KOPT-K1 (cell line): ENCODE results near the gene MYOG.

Experiments
- H3K27ac ChIP-seq: fragments of 200-600 bp; sonication (generic); 2 replicates; pipeline ENCODE4 v1.5.1; 2016; ENCODE audit warnings: antibody characterized with exemption, mild to moderate bottlenecking, low read depth, low read length; ENCODE audit not compliant: poor library complexity, severe bottlenecking
- H3K36me3 ChIP-seq: fragments of 200-600 bp; sonication (generic); 2 replicates; pipeline ENCODE4 v1.5.1; 2017; ENCODE audit warnings: antibody characterized with exemption, mild to moderate bottlenecking, low read length, moderate library complexity; ENCODE audit not compliant: insufficient read depth
- H3K9me3 ChIP-seq: fragments of 200-600 bp; sonication (generic); 2 replicates; pipeline ENCODE4 v1.5.1; 2017; ENCODE audit warnings: antibody characterized with exemption, low read length, mild to moderate bottlenecking; ENCODE audit not compliant: insufficient read depth, poor library complexity, severe bottlenecking

The MYOG gene

DNA sequence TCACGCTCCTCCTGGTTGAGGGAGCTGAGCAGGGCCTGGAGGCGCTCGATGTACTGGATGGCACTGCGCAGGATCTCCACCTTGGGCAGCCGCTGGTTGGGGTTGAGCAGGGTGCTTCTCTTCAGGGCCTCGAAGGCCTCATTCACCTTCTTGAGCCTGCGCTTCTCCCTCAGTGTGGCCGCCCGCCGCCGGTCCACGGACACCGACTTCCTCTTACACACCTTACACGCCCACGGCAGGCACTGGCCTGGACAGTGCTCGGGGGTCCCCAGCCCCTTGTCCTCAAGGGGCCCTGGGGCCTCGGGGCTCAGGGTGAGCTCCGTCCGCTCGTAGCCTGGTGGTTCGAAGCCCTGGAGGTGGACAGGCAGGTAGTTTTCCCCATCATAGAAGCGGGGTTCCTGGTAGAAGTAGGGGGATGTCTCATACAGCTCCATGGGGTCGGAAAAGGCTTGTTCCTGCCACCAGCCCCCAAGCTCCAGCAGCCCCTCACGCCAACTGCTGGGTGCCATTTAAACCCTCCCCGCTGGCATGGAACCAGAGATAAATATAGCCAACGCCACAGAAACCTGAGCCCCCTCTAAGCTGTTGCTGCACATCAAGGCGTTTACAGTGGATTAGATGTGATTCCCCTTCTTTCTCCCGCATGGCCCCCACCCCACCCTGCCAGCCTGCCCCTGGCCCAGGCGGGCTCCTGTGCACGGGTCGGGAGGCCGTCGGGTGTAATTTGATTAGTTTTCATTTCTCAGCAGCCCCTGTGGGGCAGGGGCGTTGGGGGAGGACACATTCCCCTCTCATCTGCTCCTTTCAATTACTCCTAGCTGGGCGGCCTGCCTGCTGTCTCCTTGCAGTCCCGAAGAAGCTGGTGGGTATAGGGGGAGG is at the start of gene MYOG:
Gene MYOG (minus strand): TSS at position 485 of the 879 bp plus-strand sequence. CDS start 51 bp downstream, at position 434.
- Histone ChIP-seq H3K27ac (no peak within 1 kb of the TSS), H3K36me3 (no peaks in the 10 kb centered on the region), H3K9me3 (no peaks in the 10 kb centered on the region)

DNA sequence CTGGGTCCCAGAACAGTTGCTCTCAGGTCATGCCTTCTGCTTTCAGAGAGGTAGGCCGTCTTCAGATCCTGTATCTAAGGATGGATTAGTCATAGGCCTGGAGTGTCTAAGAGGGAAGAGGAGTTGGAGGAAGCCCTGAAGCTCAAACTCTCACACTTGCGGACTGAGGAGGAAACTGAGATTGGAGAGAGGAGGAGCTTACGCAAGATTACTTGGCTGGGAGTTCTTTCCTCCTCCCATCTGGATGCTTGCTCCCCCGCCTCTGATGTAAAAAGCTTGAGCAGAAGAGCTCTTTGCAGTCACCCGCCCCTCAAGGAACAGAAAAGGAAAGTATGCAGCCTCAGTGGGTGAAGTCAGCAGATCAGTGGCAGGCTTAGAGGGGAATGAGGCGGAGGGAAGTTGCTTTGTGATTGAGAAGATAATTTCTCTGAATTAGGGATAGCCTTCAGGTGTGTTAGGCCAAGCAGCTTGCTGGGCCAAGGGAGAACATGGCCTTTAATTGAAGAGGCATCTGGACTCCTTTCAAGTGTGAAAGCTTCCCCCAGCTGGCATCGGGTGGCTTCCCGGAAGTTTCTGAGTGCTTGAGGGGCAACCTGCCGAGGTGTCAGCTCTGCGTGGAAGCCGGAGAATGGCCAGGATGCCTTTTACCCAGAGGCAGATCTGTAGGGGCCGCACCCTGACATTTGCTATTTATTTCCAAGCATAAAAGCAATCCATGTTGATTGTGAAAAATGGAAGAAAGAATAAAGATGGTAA is 48.3 kb upstream of the MYOG start:
- H3K9me3 ChIP-seq, result no peaks in the 10 kb centered on the region
- no peaks in the 10 kb centered on the region for H3K36me3 ChIP-seq
- H3K27ac ChIP-seq, result no peak overlapping the region

DNA sequence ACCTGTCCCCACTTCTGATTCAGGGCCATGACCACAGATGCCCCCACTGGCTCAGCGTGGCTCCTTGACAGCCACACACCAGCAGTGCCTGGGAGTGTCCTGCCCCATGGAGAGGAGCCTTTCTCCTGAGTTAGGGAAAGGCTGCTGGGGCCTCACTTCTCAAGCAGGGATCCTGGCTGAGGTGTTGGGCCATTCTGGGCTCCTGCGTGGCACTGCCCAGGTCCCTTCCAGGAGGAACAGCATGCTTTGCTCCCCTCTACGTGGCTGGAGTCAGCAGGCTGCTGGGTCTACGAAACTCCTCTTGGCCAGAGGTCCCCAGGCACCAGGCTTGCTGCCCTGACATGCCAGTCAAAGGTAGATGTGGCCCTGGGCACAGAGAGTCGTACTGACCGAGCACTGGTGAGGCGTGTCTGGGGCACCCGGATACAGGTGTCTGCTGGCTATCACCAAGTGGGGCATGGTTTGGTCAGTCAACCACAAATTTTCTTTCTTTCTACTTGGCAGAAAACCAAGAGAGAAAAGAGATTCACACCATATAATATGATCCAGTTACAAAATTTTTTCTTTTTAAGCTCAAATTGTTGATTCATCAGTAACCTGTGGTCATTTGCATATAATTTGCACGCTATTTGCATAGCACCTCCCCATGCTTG is 45.9 kb upstream of the MYOG start:
- Histone ChIP-seq H3K36me3 (no peaks in the 10 kb centered on the region), H3K27ac (no peak overlapping the region), H3K9me3 (no peaks in the 10 kb centered on the region)

DNA sequence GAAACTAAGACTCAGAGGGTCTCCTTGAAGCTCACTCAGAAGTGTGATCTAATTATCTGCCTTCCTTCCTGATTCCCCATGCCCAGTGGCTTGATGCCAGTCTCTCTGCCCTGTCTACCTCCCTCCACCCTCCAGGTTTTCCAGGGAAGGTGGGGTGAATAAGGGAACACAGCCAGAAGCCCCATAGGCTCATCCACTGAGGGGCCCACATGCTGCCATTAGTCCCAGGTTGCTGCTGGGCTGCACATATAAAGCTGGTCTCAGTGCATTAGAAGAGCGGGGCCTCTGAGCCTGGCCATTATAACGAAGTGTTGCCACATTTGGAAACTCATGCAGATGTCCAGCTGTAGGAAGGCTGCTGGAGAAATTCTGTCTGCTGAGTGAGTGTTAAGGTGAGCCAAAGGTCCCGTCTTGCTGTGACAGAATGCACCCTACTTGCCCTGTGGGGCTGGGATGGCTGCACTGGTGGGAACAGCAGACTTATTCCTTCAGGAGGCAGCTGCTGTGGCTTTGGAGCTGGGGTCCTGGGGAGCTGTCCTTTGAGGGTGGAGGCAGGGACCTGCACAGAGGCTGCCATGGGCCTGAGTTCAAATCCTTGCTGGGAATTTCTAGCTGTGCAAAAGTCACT is 44.7 kb upstream of the MYOG start:
- H3K36me3 ChIP-seq, result no peaks in the 10 kb centered on the region
- H3K9me3 ChIP-seq, result no peaks in the 10 kb centered on the region
- H3K27ac ChIP-seq, result no peak overlapping the region

DNA sequence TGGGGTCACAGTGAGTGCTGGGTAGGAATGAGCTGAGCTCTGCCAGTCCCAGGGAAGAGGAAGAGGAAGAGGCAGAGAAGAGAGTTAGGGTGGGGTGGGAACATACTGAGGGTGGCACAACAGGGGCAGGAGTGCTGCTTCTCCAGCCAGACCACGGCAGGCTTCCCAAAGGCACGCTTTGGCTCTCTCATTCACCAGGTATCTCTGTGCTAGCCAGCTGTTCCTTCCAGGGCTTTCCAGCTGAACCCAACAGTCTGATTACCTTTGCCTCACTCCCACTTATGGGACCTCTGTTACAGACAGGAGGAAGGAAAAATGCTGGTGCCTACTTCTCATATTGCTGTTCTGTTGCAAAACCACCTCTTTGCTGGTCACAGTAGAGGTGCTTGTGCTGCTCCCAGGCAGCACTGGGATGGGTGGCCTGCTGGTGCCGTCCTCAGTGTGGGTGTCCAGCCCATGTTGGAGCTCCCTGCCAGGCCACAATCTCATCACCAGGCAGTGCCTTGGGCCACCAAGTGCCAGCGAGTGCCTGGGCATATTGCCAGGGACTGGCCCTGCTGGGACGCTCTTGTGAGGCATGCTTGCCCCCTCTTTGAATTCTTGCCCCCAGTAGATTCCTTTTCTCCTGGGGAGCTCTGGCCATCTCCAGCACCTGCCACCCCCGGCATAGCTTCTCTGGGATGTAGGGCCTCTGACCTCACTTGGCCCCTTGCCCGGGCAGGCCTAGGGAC is 43.9 kb upstream of the MYOG start:
- Histone ChIP-seq H3K36me3 (no peaks in the 10 kb centered on the region), H3K9me3 (no peaks in the 10 kb centered on the region), H3K27ac (no peak overlapping the region)

DNA sequence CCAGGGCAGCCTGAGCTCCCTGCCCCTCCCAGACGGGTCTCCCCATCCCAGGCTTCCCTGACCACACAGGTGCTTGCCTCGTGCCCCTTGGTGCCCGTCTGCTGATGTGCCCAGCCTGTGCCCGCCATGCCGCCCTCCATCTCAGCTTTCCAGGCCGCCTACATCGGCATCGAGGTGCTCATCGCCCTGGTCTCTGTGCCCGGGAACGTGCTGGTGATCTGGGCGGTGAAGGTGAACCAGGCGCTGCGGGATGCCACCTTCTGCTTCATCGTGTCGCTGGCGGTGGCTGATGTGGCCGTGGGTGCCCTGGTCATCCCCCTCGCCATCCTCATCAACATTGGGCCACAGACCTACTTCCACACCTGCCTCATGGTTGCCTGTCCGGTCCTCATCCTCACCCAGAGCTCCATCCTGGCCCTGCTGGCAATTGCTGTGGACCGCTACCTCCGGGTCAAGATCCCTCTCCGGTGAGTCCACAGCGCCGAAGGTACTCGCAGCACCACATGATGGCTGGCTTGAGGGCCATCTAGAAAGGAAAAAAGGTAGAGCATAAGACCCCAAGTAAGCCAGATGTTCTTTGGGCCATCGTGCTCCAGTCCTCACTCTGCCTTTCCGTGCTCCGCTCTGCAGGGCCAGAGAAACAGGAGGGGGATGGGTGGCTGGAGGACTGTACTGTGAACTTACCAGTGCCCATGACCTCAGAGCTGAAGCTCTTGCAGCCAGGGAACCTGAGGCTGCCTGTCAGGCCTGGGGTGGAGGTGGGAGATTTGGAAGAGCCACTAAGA is 43.1 kb upstream of the MYOG start:
- Histone ChIP-seq H3K36me3 (no peaks in the 10 kb centered on the region), H3K9me3 (no peaks in the 10 kb centered on the region), H3K27ac (no peak overlapping the region)

DNA sequence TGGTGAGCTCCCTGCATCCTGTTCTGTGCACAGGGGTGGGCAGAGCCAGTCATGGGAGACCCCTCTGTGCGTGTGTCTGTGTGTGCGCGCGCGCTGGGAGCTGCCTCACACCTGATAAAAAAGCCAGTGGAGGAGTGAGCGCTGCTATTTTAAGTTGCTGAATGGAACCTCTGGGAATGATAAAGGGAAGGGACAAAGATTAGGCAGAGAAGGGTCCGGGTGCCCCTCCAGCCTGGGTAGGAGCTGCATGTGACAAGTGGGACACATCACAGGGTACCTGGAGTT is 42.6 kb upstream of the MYOG start:
- Histone ChIP-seq H3K9me3 (no peaks in the 10 kb centered on the region), H3K27ac (no peak overlapping the region), H3K36me3 (no peaks in the 10 kb centered on the region)

DNA sequence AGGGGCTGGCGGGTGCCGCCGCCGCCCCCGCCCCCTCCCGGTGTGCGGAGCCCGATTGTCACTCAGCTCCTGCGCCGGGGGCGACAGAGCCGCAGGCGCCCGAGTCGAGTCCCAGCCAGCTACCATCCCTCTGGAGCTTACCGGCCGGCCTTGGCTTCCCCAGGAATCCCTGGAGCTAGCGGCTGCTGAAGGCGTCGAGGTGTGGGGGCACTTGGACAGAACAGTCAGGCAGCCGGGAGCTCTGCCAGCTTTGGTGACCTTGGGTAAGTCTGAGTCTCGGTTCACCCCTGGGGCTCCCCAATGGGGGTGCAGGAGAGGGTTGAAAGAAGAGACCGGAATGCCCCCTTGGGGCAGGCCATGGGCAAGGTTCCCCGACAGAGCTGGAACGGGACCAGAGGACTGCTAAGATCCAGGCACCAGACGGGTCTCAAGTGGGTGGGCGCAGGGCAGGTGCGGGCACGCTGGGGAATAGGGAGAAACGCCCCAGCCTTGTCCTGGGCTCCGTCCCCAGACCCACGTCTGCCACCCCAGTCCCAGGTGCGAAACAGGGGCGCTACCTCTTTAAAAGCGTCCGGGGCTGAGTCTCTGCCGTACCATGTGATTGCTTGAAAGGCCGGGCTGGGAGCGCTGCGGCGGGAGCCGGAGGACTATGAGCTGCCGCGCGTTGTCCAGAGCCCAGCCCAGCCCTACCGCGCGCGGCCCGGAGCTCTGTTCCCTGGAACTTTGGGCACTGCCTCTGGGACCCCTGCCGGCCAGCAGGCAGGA is 42.0 kb upstream of the MYOG start, which contains the start of gene ADORA1:
Gene ADORA1 (plus strand): TSS at position 61 of the 765 bp plus-strand sequence. CDS start 1,116 bp downstream, outside the sequence.
- no peaks in the 10 kb centered on the region for H3K36me3 ChIP-seq
- H3K27ac ChIP-seq, result no peak within 1 kb of the TSS
- H3K9me3 ChIP-seq, result no peaks in the 10 kb centered on the region

DNA sequence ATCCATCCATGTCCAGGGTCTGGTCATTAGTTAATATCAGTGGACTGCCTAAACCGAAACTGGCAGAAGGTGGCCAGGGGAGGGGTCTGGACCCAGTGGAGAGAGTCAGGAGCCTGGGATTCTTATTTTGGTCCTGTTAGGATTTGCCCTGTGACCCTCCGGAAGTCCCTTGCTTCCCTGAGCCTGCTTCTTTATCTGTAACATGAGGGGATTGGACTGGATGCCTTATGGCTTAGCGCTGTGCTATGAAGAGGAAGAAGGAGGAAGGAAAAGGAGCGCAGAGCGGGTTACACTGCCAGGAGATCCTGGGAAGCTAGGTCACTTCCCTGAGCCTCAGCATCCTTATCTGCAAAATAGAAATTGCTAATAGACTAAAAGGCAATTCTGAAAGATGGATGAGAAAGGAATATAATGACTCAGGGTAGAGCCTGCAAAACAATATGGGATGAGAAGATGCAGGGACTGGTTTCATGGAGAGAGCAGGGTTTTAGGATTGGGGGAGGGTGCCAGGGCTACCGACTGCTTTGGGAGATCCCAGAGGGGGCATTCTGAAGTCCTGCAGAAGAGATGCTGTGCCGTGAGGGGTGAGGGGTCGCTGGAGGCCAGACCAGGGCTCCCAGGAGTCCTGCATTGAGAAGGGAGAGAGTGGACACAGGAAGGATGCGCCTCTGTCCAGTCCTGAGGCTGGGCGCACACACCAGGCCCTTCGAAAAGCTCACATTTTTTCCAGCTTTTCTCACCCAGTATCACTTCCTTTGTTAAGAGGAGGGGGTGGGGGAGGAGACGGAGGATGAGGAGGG is 41.3 kb upstream of the MYOG start:
- no peaks in the 10 kb centered on the region for H3K9me3 ChIP-seq
- H3K36me3 ChIP-seq, result no peaks in the 10 kb centered on the region
- H3K27ac ChIP-seq, result no peak overlapping the region

DNA sequence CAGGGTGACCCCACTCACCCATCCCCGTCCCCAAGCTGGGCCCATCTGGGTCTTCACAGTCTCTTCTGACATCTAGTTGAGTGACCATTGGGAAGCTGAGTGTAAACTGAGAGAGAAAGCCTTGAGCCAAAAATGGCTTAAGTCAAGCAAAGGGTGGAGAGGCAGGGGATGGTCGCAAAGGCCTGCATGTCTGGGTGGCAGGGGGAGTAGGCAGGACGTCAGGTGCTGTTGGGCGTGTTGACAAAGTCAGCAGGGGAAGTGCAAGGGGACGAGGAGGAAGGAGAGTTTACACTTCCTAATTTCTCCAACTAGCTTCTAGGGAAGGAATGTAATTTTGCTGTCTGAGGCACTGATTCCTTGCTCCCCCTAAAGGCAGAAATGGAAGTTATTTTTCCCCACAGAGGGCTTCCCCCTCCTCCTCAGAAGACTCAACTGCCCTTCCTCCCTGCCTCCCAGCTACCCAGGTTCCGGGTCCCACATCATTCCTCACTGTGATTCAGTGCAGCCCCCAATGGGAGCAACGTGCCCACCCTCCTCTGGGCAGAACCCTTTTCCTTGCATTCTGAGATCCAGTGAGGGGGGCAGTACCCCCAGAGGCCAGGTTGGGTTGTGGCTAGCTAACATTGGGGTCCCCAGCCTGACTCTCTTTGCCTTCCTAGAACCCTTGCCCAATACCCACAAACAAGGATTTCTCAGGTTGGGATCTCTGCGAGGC is 40.5 kb upstream of the MYOG start:
- no peak overlapping the region for H3K27ac ChIP-seq
- no peaks in the 10 kb centered on the region for H3K36me3 ChIP-seq
- H3K9me3 ChIP-seq, result no peaks in the 10 kb centered on the region

DNA sequence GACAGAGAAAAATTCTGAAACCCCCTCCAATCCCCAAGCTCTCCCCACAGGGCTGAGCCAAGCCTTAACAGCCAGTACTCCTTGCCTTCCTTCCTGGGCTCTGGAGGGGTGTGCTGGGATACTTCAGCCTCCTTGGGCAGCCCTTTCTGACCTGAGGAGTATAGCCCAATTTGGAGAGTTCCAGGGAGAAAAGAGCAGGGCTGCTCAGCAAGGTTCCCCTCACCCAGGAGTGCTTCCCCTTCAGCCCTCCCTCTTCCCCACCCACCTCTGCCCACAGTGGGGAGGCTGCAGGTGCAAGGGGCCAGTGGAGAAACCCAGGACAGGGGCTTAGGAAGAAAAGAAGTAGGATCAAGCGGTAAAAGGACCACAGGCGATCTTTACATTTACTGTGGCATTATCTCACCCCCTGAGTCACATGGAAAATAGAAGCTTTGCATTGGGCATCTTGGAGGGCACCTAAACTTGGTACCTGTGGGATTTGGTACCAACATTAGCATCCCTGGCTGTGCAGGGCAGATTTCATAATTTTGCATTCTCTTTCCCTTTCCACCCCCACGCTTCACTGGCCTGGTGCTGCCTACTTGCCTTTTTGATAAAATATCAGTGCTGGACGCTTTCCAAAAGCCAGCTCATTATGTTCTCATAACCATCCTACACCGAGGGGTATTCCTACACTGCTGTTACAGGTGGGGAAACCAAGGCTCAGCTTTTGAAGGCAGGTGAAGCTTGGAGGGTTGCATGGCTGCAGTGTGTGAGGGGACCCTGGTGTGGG is 38.9 kb upstream of the MYOG start:
- H3K27ac ChIP-seq, result no peak overlapping the region
- H3K36me3 ChIP-seq, result no peaks in the 10 kb centered on the region
- H3K9me3 ChIP-seq, result no peaks in the 10 kb centered on the region

DNA sequence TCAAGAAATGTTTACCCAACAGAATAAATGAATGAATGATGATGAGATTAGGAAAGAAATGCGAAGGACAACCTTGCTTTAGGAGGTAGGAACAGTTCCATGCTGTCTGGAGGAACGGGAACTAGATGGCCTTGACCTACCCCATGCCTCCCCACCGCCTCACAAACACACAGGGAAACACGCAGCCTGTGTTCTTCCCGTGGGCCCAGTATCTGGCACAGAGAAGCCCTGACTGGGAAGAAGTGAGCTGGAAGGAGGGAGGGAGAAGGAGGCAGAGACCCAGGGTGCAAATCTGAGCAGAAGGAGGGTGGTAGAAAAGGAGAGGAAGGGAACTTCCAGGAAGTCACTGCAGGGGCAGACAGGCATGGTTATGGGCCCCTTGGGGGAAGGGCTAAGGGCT is 38.2 kb upstream of the MYOG start:
- Histone ChIP-seq H3K36me3 (no peaks in the 10 kb centered on the region), H3K9me3 (no peaks in the 10 kb centered on the region), H3K27ac (no peak overlapping the region)
